Skeletal muscle tissue (tissue), 4 donors: ENCODE data around the gene GNG7. TPM values are rescaled to one million over a fixed set of nuclear protein-coding genes. Genes with fewer than 3 reads are reported as not detected.

Experiments used
- H3K27ac ChIP-seq: one replicate; pipeline ENCODE4 v1.7.0; 2013; ENCODE audit warnings: mild to moderate bottlenecking, low read depth, low read length, inconsistent platforms
- H3K27me3 ChIP-seq, 3 donors: one replicate each; pipeline ENCODE4 v1.7.0; 2013; ENCODE audit warnings: low read length in 3 of 3; ENCODE audit not compliant: control insufficient read depth in 3 of 3, insufficient read depth in 3 of 3
- H3K36me3 ChIP-seq, 3 donors: one replicate each; pipeline ENCODE4 v1.7.0; 2013; ENCODE audit warnings: low read length in 3 of 3; ENCODE audit not compliant: control insufficient read depth in 3 of 3, insufficient read depth in 3 of 3
- H3K4me1 ChIP-seq, 3 donors: one replicate each; pipeline ENCODE4 v1.7.0; 2013; ENCODE audit warnings: low read length in 3 of 3, mild to moderate bottlenecking in 3 of 3; ENCODE audit not compliant: control insufficient read depth in 3 of 3, insufficient read depth in 3 of 3
- H3K4me3 ChIP-seq, 3 donors: one replicate each; pipeline ENCODE4 v1.7.0; 2013; ENCODE audit warnings: low read length in 3 of 3
- H3K9ac ChIP-seq, 3 donors: one replicate each; pipeline ENCODE4 v1.7.0; 2013; ENCODE audit warnings: low read length in 3 of 3, mild to moderate bottlenecking in 3 of 3, moderate library complexity in 2 of 3, low read depth in 1 of 3
- H3K9me3 ChIP-seq, 3 donors: one replicate each; pipeline ENCODE4 v1.7.0; 2013; ENCODE audit warnings: low read length in 3 of 3; ENCODE audit not compliant: control insufficient read depth in 3 of 3
- total RNA-seq: library from RNA; depleted of rRNA; stranded (reverse); fragments of >200 nt; gene quantifications from one replicate; pipeline ENCODE4 v1.2.3, GENCODE V29; 2014
- donor health status: Osteomylitis.

GNG7 gene
- total RNA-seq, 1 donor from 2014 or later, result 1.6 TPM

- Histone ChIP-seq H3K36me3 (no peaks in the 10 kb centered on the region), H3K4me3 (no peak overlapping the region), H3K27me3 (no peaks in the 10 kb centered on the region), H3K9ac (no peak overlapping the region), H3K4me1 (peaks cover 27 to 33% (median 31%) of the 10 kb centered on the region in 3 donors), H3K27ac (no peak overlapping the region), H3K9me3 (peaks cover 0 to 3% (median 0%) of the 10 kb centered on the region in 3 donors)
Measured at GRCh38 chr19:2487842-2488241, 214.7 kb downstream of the GNG7 start.

GRCh38 chr19:2487090-2487489 is 215.4 kb downstream of the GNG7 start:
- Histone ChIP-seq H3K4me3 (no peak overlapping the region), H3K9me3 (peaks cover 0 to 3% (median 0%) of the 10 kb centered on the region in 3 donors), H3K36me3 (no peaks in the 10 kb centered on the region), H3K27me3 (no peaks in the 10 kb centered on the region), H3K9ac (no peak overlapping the region), H3K4me1 (peaks cover 27 to 33% (median 31%) of the 10 kb centered on the region in 3 donors), H3K27ac (no peak overlapping the region)

GRCh38 chr19:2485428-2485827 is 217.1 kb downstream of the GNG7 start:
- H3K9ac ChIP-seq, result no peak overlapping the region
- H3K27ac ChIP-seq, result no peak overlapping the region
- H3K9me3 ChIP-seq, result peaks cover 0 to 3% (median 0%) of the 10 kb centered on the region in 3 donors

GRCh38 chr19:2484178-2484937 is 218.1 kb downstream of the GNG7 start:
- no peaks in the 10 kb centered on the region for H3K36me3 ChIP-seq
- no peaks in the 10 kb centered on the region for H3K27me3 ChIP-seq
- peaks cover 0 to 3% (median 0%) of the 10 kb centered on the region in 3 donors for H3K9me3 ChIP-seq

More at GRCh38 chr19:2485428-2485827, 217.1 kb downstream of the GNG7 start:
- Histone ChIP-seq H3K36me3 (no peaks in the 10 kb centered on the region), H3K4me1 (peaks cover 15 to 26% (median 24%) of the 10 kb centered on the region in 3 donors), H3K27me3 (no peaks in the 10 kb centered on the region), H3K4me3 (no peak overlapping the region)

GRCh38 chr19:2483484-2484151 is 218.9 kb downstream of the GNG7 start:
- no peak overlapping the region for H3K4me3 ChIP-seq
- no peaks in the 10 kb centered on the region for H3K27me3 ChIP-seq
- H3K4me1 ChIP-seq, result peaks cover 4 to 18% (median 12%) of the 10 kb centered on the region in 3 donors
- no peaks in the 10 kb centered on the region for H3K36me3 ChIP-seq
- H3K9me3 ChIP-seq, result peaks cover 0 to 3% (median 0%) of the 10 kb centered on the region in 3 donors
- H3K9ac ChIP-seq, result no peak overlapping the region
- H3K27ac ChIP-seq, result no peak overlapping the region

More at GRCh38 chr19:2484178-2484937, 218.1 kb downstream of the GNG7 start:
- H3K4me3 ChIP-seq, result no peak overlapping the region
- H3K27ac ChIP-seq, result no peak overlapping the region
- no peak overlapping the region for H3K9ac ChIP-seq
- H3K4me1 ChIP-seq, result peaks cover 8 to 18% (median 17%) of the 10 kb centered on the region in 3 donors

GRCh38 chr19:2483084-2483483 is 219.4 kb downstream of the GNG7 start:
- no peak overlapping the region for H3K9ac ChIP-seq
- H3K9me3 ChIP-seq, result peaks cover 0 to 3% (median 0%) of the 10 kb centered on the region in 3 donors
- H3K36me3 ChIP-seq, result no peaks in the 10 kb centered on the region
- peaks cover under 1 to 19% (median 12%) of the 10 kb centered on the region in 3 donors for H3K4me1 ChIP-seq
- no peak overlapping the region for H3K4me3 ChIP-seq
- no peaks in the 10 kb centered on the region for H3K27me3 ChIP-seq
- no peak overlapping the region for H3K27ac ChIP-seq

GRCh38 chr19:2482354-2483038 is 220.0 kb downstream of the GNG7 start:
- Histone ChIP-seq H3K9ac (no peak overlapping the region), H3K27ac (no peak overlapping the region), H3K36me3 (peaks cover 0 to 3% (median 0%) of the 10 kb centered on the region in 3 donors), H3K4me3 (no peak overlapping the region), H3K9me3 (peaks cover 0 to 3% (median 0%) of the 10 kb centered on the region in 3 donors), H3K27me3 (no peaks in the 10 kb centered on the region), H3K4me1 (peaks cover 3 to 21% (median 16%) of the 10 kb centered on the region in 3 donors)

- no peak overlapping the region for H3K27ac ChIP-seq
- peaks cover 0 to 8% (median 0%) of the 10 kb centered on the region in 3 donors for H3K36me3 ChIP-seq
- no peak overlapping the region for H3K4me3 ChIP-seq
- peaks cover 3 to 27% (median 26%) of the 10 kb centered on the region in 3 donors for H3K4me1 ChIP-seq
- H3K9me3 ChIP-seq, result peaks cover 0 to 3% (median 0%) of the 10 kb centered on the region in 3 donors
- peak overlapping the region in 1 of 3 donors; percentile 14 for H3K9ac ChIP-seq
- H3K27me3 ChIP-seq, result no peaks in the 10 kb centered on the region
Measured at GRCh38 chr19:2481466-2481865, 221.0 kb downstream of the GNG7 start.

- Histone ChIP-seq H3K4me3 (no peak overlapping the region), H3K36me3 (peaks cover 0 to 8% (median 0%) of the 10 kb centered on the region in 3 donors)
Measured at GRCh38 chr19:2479556-2480194, 222.8 kb downstream of the GNG7 start.

More at GRCh38 chr19:2479556-2480194, 222.8 kb downstream of the GNG7 start:
- H3K27me3 ChIP-seq, result no peaks in the 10 kb centered on the region
- peaks cover 13 to 40% (median 37%) of the 10 kb centered on the region in 3 donors for H3K4me1 ChIP-seq
- H3K9ac ChIP-seq, result no peak overlapping the region
- peaks cover 0 to 3% (median 0%) of the 10 kb centered on the region in 3 donors for H3K9me3 ChIP-seq
- H3K27ac ChIP-seq, result peak overlapping the region; percentile 95
